ENCODE data around the gene TAGLN2. TPM values are rescaled to one million over a fixed set of nuclear protein-coding genes. Genes with fewer than 3 reads are reported as not detected.

The TAGLN2 gene
- total and polyA plus RNA-seq, 9 of the 15 experiments (the other 6 are each of a cell fraction or from before 2014, with no cell fraction given): 192 to 683 (median 455) TPM

DNA sequence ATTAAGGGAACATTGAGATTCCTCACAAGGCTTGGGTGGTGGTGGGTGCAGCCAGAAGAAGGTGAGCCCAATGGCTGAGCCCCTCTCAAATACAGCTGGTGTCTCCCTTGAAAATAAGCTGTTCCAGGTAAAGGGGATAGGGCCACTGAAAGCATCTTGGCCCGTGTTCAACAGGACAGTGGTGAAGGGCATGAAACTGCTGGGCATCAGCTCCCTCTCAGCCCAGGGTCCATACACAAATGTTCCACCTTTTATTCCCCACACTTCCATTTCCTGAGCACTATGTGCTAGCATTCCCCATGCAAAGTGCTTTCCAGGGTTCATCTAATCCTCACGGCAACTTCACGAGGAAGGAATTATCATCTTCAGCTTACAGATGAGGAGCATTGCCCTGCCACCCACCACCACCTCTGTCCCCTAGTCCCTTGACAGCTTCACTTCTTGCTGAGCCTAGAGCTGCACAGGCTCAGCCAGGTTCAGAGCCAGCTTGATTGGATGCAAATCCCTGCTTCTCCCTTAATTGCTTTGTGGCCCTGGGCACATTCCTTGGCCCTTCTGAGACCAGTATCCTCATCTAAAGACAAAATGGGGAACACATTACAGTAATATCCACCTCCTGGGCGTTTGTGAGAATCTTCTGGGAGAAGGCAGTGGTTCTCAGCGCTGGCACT, 9.6 kb downstream of the TAGLN2 start (continued):
- TF ChIP-seq, protein P1, sequence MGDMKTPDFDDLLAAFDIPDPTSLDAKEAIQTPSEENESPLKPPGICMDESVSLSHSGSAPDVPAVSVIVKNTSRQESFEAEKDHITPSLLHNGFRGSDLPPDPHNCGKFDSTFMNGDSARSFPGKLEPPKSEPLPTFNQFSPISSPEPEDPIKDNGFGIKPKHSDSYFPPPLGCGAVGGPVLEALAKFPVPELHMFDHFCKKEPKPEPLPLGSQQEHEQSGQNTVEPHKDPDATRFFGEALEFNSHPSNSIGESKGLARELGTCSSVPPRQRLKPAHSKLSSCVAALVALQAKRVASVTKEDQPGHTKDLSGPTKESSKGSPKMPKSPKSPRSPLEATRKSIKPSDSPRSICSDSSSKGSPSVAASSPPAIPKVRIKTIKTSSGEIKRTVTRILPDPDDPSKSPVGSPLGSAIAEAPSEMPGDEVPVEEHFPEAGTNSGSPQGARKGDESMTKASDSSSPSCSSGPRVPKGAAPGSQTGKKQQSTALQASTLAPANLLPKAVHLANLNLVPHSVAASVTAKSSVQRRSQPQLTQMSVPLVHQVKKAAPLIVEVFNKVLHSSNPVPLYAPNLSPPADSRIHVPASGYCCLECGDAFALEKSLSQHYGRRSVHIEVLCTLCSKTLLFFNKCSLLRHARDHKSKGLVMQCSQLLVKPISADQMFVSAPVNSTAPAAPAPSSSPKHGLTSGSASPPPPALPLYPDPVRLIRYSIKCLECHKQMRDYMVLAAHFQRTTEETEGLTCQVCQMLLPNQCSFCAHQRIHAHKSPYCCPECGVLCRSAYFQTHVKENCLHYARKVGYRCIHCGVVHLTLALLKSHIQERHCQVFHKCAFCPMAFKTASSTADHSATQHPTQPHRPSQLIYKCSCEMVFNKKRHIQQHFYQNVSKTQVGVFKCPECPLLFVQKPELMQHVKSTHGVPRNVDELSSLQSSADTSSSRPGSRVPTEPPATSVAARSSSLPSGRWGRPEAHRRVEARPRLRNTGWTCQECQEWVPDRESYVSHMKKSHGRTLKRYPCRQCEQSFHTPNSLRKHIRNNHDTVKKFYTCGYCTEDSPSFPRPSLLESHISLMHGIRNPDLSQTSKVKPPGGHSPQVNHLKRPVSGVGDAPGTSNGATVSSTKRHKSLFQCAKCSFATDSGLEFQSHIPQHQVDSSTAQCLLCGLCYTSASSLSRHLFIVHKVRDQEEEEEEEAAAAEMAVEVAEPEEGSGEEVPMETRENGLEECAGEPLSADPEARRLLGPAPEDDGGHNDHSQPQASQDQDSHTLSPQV (IDR thresholded peaks at IDR 0.05): no peak
- TF ChIP-seq ZFP36 (IDR thresholded peaks at IDR 0.05; ENCODE audit: low read depth, low read length, partially characterized antibody) (no peak), FOXJ3 (CRISPR knock-in tag; IDR thresholded peaks at IDR 0.05) (no peak), SETDB1 (IDR thresholded peaks at IDR 0.05; ENCODE audit: low read length) (no peak), HCFC1 (IDR thresholded peaks at IDR 0.05; ENCODE audit: low read depth, low read length) (no peak), POLR2AphosphoS5 (IDR thresholded peaks at IDR 0.05; ENCODE audit: control insufficient read depth, insufficient read depth, low read depth, low read length) (peak; percentile 54), CREB1 (IDR thresholded peaks at IDR 0.05) (no peak), CREB1 (CRISPR knock-in tag; IDR thresholded peaks at IDR 0.05) (no peak), HDAC8 (tag; IDR thresholded peaks at IDR 0.05) (no peak), ZFP30 (CRISPR knock-in tag; IDR thresholded peaks at IDR 0.05; ENCODE audit: borderline replicate concordance) (no peak), TBL1XR1 (IDR thresholded peaks at IDR 0.05; ENCODE audit: low read length in 2 of 2) (no peak), ZNF143 (CRISPR knock-in tag; IDR thresholded peaks at IDR 0.05) (no peak), POLR2AphosphoS2 (IDR thresholded peaks at IDR 0.05; ENCODE audit: low read length) (peak; percentile 59; the same call in 1 of the 2 replicates)
- TF ChIP-seq, protein P2, sequence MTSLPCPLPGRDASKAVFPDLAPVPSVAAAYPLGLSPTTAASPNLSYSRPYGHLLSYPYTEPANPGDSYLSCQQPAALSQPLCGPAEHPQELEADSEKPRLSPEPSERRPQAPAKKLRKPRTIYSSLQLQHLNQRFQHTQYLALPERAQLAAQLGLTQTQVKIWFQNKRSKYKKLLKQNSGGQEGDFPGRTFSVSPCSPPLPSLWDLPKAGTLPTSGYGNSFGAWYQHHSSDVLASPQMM (CRISPR knock-in tag; IDR thresholded peaks at IDR 0.05): no peak
